Measurements from ENCODE around the gene EDDM3A. TPM values are rescaled to one million over a fixed set of nuclear protein-coding genes. Genes with fewer than 3 reads are reported as not detected.

EDDM3A gene
- polyA plus RNA-seq, 1 donor (not counting 4 experiments of a cell fraction or from before 2014, with no cell fraction given), result not detected

- Histone ChIP-seq H3K27me3 (ENCODE audit: control insufficient read depth, extremely low read depth, insufficient read depth, low read length) (no peaks in the 10 kb centered on the region), H3K9me1 (ENCODE audit: control insufficient read depth, extremely low read depth, insufficient read depth, low read length) (no peaks in the 10 kb centered on the region), H3K4me1 (ENCODE audit: control insufficient read depth, extremely low read depth, insufficient read depth, low read length) (no peaks in the 10 kb centered on the region), H4K20me1 (ENCODE audit: control insufficient read depth, extremely low read depth, insufficient read depth, low read length) (no peaks in the 10 kb centered on the region), H2AFZ (ENCODE audit: control insufficient read depth, low read length) (no peak overlapping the region), H3K27ac (ENCODE audit: control insufficient read depth, insufficient read depth, low read length) (no peak overlapping the region), H3K79me2 (ENCODE audit: control insufficient read depth, insufficient read depth, low read length) (no peaks in the 10 kb centered on the region), H3K4me2 (ENCODE audit: control insufficient read depth, extremely low read depth, insufficient read depth, low read depth, low read length) (no peak overlapping the region), H3K4me3 (ENCODE audit: control insufficient read depth in 2 of 3, extremely low read depth in 1 of 3, insufficient read depth in 2 of 3, low read depth in 1 of 3, low read length in 3 of 3) (no peak overlapping the region), H3K36me3 (ENCODE audit: control insufficient read depth in 2 of 2, extremely low read depth in 1 of 2, insufficient read depth in 2 of 2, low read length in 2 of 2) (no peaks in the 10 kb centered on the region), H3K9me3 (ENCODE audit: control insufficient read depth, low read depth, low read length) (peaks cover 4% of the 10 kb centered on the region), H3K9ac (ENCODE audit: control insufficient read depth, extremely low read depth, insufficient read depth, low read length) (no peak overlapping the region)
- TF ChIP-seq EZH2 (IDR thresholded peaks at IDR 0.05; ENCODE audit: low read length), result no peak
- TF ChIP-seq, protein P1, sequence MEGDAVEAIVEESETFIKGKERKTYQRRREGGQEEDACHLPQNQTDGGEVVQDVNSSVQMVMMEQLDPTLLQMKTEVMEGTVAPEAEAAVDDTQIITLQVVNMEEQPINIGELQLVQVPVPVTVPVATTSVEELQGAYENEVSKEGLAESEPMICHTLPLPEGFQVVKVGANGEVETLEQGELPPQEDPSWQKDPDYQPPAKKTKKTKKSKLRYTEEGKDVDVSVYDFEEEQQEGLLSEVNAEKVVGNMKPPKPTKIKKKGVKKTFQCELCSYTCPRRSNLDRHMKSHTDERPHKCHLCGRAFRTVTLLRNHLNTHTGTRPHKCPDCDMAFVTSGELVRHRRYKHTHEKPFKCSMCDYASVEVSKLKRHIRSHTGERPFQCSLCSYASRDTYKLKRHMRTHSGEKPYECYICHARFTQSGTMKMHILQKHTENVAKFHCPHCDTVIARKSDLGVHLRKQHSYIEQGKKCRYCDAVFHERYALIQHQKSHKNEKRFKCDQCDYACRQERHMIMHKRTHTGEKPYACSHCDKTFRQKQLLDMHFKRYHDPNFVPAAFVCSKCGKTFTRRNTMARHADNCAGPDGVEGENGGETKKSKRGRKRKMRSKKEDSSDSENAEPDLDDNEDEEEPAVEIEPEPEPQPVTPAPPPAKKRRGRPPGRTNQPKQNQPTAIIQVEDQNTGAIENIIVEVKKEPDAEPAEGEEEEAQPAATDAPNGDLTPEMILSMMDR (optimal IDR thresholded peaks at IDR 0.05 in 1 of 3, IDR thresholded peaks at IDR 0.05 in 1 of 3, conservative IDR thresholded peaks at IDR 0.05 in 1 of 3; ENCODE audit: extremely low read depth in 1 of 3, insufficient read depth in 2 of 3, low read length in 3 of 3), result no peak
- no peak for FAIRE-seq
- dilution Hi-C loops (cut with MboI; ENCODE audit: extremely low pct_ligation_motif_present, low sequenced_read_pairs), result no loop called here
- DNase-seq (ENCODE audit: low read depth, low spot score), result no peak
Observed at GRCh38 chr14:20750194-20750593, 4.5 kb downstream of the EDDM3A start.

DNA sequence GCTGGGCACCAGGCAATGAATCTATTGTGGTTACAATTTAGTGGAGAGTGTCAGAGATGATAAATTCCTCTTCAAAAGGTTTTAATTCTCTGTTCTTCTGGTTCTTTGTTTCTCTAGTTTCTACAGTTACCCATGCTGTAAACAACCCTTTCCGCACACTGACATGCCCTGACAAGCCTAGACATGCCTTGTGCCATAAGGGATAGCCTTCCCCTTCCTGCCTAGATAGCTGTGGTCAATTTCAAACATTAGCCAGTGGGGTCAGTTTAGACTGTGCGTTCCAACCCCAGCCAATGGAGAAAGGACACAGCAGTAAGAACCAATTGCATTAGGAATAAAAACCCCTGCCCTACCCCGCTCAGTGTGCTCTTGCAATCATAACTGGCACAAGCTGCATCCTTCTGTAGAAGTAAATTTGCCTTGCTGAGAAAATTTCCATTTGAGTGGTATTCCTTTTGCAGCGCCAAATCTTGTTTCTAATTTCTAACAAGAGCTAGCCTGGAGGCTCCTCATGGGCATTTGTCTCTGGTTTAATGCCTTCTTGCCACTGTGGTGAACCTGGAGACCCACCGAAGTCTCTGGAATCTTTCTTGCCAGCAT is 6.4 kb downstream of the EDDM3A start:
- H4K20me1 ChIP-seq (ENCODE audit: control insufficient read depth, extremely low read depth, insufficient read depth, low read length), result no peaks in the 10 kb centered on the region
- H3K4me1 ChIP-seq (ENCODE audit: control insufficient read depth, extremely low read depth, insufficient read depth, low read length), result no peaks in the 10 kb centered on the region
- no peak for FAIRE-seq
- no peak overlapping the region for H3K27ac ChIP-seq (ENCODE audit: control insufficient read depth, insufficient read depth, low read length)
- peaks cover 4% of the 10 kb centered on the region for H3K9me3 ChIP-seq (ENCODE audit: control insufficient read depth, low read depth, low read length)
- no peaks in the 10 kb centered on the region for H3K36me3 ChIP-seq (ENCODE audit: control insufficient read depth in 2 of 2, extremely low read depth in 1 of 2, insufficient read depth in 2 of 2, low read length in 2 of 2)
- H3K79me2 ChIP-seq (ENCODE audit: control insufficient read depth, insufficient read depth, low read length), result no peaks in the 10 kb centered on the region
- no peak overlapping the region for H2AFZ ChIP-seq (ENCODE audit: control insufficient read depth, low read length)
- no peak overlapping the region for H3K4me2 ChIP-seq (ENCODE audit: control insufficient read depth, extremely low read depth, insufficient read depth, low read depth, low read length)
- dilution Hi-C loops (cut with MboI; ENCODE audit: extremely low pct_ligation_motif_present, low sequenced_read_pairs), result no loop called here
- no peak for DNase-seq (ENCODE audit: low read depth, low spot score)
- H3K4me3 ChIP-seq (ENCODE audit: control insufficient read depth in 2 of 3, extremely low read depth in 1 of 3, insufficient read depth in 2 of 3, low read depth in 1 of 3, low read length in 3 of 3), result no peak overlapping the region
- H3K9me1 ChIP-seq (ENCODE audit: control insufficient read depth, extremely low read depth, insufficient read depth, low read length), result no peaks in the 10 kb centered on the region
- no peak overlapping the region for H3K9ac ChIP-seq (ENCODE audit: control insufficient read depth, extremely low read depth, insufficient read depth, low read length)
- no peaks in the 10 kb centered on the region for H3K27me3 ChIP-seq (ENCODE audit: control insufficient read depth, extremely low read depth, insufficient read depth, low read length)
- TF ChIP-seq, protein P1 (optimal IDR thresholded peaks at IDR 0.05 in 1 of 3, IDR thresholded peaks at IDR 0.05 in 1 of 3, conservative IDR thresholded peaks at IDR 0.05 in 1 of 3; ENCODE audit: extremely low read depth in 1 of 3, insufficient read depth in 2 of 3, low read length in 3 of 3), result no peak
- no peak for TF ChIP-seq EZH2 (IDR thresholded peaks at IDR 0.05; ENCODE audit: low read length)

Measured in keratinocyte (primary cell).